HFF-Myc (cell line): ENCODE data around the gene HTRA2.

Source experiments
- DNase-seq: peaks from one replicate; pipeline ENCODE4 v3.0.0-alpha.2; 2011; ENCODE audit warnings: low read depth; ENCODE audit errors: extremely low read depth
- H3K4me3 ChIP-seq: replicated peaks from 2 replicates; pipeline ENCODE4 v1.5.1; 2011; ENCODE audit warnings: low read depth, mild to moderate bottlenecking, control low read depth, low read length
- CTCF ChIP-seq: IDR thresholded peaks from 2 replicates; pipeline ENCODE4 v1.5.1; 2012; ENCODE audit warnings: mild to moderate bottlenecking, low read depth, low read length, control low read depth; ENCODE audit errors: missing control alignments

The HTRA2 gene

GRCh38 chr2:74497777-74498499, 31.8 kb upstream of the HTRA2 start:
- DNase-seq: no peak
- TF ChIP-seq CTCF: no peak
- peak overlapping the region; percentile 36 for H3K4me3 ChIP-seq

GRCh38 chr2:74498500-74499266, 31.1 kb upstream of the HTRA2 start:
- DNase-seq: no peak
- H3K4me3 ChIP-seq: peak overlapping the region; percentile 36
- no peak for TF ChIP-seq CTCF

GRCh38 chr2:74499267-74499939, 30.3 kb upstream of the HTRA2 start, which contains the start of gene LBX2:
LBX2 (minus strand) TSS chr2:74499603; CDS start chr2:74499537, 66 bp downstream.
- DNase-seq: no peak
- no peak for TF ChIP-seq CTCF
- H3K4me3 ChIP-seq: peak within 1 kb of the TSS; percentile 36

GRCh38 chr2:74499940-74500577, 29.7 kb upstream of the HTRA2 start:
- no peak for DNase-seq
- H3K4me3 ChIP-seq: peak overlapping the region; percentile 36
- TF ChIP-seq CTCF: no peak

GRCh38 chr2:74500578-74500946, 29.2 kb upstream of the HTRA2 start:
- no peak for TF ChIP-seq CTCF
- DNase-seq: no peak
- no peak overlapping the region for H3K4me3 ChIP-seq

- H3K4me3 ChIP-seq: no peak overlapping the region
- no peak for DNase-seq
- TF ChIP-seq CTCF: no peak
These were observed 28.2 kb upstream of the HTRA2 start for GRCh38 chr2:74501335-74502071.
